D341Med (cell line): ENCODE measurements around the gene PPIL6.

ENCODE experiments used
- DNase-seq: peaks from one replicate; pipeline ENCODE4 v3.0.0; 2012; ENCODE audit warnings: low spot score

The PPIL6 gene

DNA sequence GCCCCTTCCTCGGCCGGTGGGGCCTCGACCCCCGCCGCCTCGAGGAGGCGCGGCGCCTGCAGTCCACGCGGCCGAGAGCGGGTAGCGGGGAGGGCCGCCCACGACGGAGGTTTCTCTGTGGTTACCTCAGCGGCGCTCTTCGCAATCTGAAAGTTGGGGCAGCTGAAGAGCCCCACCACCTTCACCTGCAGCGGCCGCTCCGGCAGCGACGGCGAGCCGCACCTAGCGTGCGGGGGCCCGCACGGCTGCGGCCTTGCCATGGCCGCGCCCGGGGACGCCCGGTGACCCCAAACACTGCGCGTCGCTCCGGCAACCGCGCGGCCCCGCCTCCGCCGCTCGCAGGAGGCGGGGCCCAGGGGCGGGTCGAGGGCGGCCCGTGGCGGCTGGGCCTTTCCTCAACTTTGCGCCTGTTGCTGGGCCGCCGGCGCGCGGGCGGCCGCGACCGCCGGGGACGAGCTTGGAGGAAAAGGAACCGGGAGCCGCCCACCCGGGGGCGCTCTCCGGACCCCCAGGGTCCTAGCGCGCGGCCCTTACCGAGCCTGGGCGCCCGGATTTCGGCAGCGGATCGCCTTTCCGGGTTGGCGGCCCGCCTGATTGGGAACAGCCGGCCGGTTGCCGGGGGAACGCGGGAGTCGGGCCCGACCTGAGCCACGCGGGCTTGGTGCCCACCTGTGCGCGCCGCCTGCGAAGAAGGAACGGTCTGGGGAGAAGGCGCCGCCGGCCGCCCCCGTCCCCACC lies at the start of gene PPIL6, which contains the start of gene SMPD2:
Gene PPIL6 (minus strand): TSS at position 298 of the 738 bp plus-strand sequence. CDS start 38 bp downstream, at position 260.
Gene SMPD2 (plus strand): TSS at position 394 of the 738 bp plus-strand sequence. CDS start 398 bp downstream, outside the sequence.
- DNase-seq: peak; percentile 98

DNA sequence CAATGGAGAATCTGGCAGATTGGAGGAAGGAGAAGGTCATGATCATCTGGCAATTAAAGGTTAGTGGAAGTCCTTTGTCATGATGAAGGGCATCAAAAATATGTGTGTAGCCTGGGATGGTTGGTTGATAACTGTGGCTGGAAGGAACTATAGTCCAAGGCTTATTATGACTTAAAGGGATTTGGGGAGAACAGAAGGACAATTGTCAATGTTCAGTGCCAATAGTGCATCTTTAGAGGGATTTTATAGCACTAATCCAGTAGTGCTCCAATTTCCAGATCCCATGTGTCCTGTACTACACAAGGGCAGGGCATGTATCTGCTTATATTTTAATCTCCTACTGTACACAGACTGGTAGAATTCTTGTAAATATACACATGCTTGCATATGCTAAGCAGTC lies 47.6 kb upstream of the PPIL6 start:
- peak; percentile 49 for DNase-seq

DNA sequence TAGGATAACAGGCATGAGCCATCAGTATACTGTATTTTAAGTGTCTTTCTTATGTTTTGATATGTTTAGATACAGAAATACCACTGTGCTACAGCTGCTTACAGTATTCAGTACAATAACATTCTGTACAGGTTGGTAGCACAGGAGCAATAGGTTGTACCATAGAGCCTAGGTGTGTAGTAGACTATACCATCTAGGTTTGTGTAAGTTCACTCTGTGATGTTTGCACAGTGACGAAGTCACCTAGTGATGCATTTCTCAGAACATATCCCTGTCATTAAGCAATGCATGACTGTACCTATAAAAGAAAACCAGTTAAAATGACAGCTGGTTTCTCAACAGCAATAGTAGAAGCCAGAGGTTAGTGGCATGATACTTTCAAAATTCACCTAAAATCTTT lies 45.6 kb upstream of the PPIL6 start:
- no peak for DNase-seq

DNA sequence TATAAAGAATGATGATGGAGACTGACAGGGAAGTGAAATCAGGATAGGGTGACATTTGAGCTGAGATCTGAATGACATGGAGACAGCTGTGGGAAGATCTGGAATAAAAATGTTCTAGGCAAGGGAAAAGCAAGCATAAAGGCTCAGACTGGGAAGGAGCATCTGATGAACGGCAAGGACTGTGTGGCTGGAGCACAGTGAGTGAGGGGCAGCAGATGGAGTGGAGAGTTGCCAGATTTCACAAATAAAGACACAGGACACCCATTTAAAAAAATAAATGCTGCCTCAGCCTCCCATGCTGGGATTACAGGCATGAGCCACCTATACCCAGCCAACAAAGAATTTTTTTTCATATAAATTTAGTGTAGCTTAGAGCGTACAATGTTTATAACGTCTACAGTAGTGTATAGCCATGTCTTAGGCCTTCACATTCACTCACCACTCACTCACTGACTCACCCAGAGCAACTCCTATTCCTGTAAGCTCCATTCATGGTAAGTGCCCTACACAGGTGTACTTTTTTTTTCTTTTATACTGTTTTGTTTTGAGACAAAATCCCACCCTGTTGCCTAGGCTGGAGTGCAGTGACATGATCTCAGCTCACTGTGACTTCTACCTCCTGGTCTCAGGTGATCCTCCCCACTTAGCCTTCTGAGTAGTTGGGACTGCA lies 45.0 kb upstream of the PPIL6 start:
- no peak for DNase-seq

DNA sequence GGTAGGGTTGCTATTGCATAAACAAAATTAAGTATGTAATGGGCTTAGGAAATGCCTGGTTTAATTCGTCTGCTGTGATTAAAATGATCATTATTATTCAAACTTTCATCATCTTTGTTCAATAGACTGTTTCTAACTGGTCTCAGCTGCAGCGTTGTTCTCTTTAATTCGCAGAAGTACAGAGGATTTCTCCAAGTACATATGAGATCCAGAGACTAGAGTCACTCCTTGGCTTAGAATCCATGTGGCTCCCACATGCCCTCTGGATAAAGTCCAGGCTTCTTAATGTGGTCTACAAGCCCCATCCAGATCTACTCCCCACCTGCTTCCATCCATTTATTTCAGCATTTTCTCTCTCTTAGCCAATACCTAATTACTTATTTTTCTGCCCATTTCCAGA lies 43.7 kb upstream of the PPIL6 start:
- DNase-seq: no peak

DNA sequence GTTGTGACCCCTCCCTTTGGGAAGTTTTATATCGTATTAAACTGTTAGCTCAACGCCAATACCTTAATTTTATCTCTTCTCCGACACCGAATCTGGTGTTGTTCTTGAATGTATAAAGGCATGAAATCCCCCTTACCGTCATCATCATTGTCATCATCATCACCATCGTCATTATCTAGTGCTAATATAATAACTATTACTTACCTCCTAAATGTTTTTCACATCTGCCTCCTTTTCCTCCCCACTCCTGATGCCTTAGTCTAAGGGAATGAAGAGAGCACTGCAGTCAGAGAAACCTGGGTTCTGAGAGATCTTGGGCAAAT lies 43.3 kb upstream of the PPIL6 start:
- no peak for DNase-seq

DNA sequence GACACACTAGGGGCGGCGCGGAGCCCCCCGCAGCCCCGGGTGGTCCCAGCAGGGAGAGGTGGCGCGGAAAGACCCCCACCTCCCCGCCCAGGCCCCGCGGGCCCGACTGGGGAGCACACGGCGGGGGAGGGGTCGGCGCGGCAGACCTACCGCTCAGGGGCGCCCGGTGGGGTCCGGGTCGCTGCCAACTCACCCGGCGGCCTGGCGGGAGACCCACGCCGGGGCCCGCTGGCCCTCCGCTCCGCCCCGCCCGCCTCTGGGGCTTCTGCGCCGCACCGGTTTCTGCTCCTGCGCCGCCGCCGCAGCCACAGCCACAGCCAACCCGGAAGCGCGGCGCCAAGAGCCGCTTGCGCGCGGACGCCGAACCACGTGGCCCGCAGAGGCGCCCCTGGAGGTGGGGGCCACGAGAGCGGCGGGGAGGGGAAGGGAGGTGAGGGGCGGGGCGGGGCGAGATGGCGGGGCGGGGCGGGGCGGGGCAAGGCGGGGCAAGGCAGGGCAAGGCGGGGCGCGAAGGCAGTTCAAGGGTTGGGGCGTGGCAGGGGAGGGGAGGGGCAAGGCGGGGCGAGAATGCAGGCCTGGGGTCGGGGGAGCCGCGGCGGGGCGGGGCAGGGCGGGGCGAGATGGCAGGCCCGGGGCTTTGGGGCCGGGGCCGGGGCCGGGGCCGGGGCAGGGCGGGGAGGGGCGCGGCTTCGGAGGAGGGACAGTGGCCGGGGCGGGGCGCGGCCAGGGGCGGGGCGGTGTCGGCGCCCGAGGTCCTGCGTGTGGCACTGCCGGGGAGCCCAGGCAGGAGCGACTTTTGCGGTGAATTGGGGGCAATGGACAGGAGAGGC lies 42.7 kb upstream of the PPIL6 start, which contains the start of gene ZBTB24:
Gene ZBTB24 (minus strand): TSS at position 315 of the 830 bp plus-strand sequence. CDS start 1,193 bp downstream, outside the sequence.
- DNase-seq: peak; percentile 97

DNA sequence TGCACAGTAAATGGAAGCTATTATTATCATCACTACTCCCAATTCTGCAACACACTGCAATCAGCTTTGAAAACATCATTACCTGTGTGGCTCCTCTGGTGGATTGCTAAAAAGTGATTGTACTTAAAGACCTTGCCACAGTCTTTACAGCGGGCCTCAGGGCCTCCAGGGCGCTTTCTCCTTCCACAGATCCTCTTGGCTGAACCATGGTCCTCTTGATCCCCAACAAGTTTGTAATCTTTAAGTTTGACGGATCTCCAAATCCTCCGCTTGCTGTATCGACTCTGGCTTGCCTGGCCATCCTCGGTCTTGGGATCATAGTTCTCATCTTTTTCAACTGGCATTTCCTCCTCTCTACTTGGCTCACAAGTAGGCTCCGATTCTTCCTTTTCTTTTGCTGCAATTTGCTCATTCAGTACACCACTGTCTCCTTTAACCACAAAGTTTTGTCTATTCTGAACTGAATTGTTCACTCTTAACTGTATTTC lies 40.6 kb upstream of the PPIL6 start:
- DNase-seq: no peak

DNA sequence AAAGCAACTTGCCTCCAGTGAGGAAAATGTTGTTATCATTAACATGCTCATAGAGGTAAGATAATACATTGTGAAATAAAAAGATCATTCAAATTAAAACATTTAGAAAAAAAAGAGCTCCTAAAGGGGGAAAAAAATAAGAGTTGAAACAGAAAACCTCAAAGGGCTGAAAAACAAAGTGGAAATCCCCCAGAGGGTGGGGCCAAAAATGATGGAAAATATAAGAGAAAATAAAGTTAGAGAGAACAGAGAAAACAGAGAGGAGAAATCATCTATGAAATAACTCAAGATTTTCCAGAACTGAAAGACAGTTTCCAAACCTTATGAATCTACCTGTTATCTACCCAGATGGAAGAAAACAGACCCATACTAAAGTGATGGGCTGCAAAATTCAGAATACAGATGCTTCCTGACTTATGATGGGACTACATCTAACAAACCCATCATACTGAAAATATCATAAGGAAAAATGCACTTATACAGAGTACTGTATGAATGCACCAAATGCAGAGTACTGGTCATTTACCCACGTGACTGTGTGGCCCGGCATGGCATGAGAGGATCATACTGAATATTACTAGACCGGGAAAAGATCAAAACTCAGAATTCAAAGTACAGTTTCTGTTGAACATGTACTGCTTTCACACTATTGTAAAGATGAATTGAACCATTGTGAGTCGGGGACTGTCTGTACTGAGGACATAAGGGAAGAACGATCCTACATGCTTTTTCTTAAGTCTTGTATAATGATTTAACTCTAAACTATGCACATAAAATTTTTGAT lies 38.6 kb upstream of the PPIL6 start:
- no peak for DNase-seq

DNA sequence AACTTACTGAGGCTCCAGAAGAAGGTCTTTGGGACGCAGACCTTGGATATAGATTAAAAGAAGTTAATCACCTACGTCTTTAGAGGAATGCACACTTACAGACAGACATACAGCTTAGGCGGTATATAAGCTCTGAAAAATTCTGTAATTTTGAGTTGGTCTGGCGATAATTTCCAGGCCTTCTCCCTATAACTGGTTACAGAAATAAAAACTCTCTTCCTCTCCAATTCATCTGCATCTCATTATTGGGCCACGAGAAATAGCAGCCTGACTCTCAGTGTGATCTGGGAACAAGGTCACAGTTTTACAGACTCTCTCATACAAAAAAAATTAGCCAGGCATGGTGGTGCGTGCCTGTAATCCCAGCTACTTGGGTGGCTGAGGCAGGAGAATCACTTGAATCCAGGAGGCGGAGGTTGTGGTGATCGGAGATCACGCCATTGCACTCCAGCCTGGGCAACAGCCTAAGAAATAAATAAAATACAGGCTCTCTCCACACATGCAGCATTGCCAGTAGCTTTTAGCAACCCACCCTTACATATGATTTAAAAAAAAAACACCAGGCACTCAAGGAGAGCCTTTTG lies 37.9 kb upstream of the PPIL6 start:
- no peak for DNase-seq

DNA sequence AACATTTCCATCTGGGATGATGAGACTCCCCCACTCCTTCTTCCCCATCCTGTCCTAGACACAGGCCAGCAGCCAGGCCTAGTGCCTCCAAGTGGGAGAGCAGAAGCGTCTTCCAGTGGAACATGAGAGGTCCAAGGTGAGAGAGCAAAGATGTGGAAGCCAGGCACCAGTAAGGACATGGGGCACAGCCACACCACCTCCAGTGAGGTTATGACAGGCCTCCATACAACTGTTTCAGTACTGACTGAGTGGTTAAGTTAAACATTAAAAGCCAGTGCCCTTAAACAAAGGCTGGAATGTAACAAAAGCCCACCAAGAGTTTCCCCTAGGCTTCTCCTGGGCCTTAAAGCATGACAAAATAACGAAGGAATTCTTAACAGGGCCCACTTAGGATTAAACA lies 37.3 kb upstream of the PPIL6 start:
- DNase-seq: no peak

DNA sequence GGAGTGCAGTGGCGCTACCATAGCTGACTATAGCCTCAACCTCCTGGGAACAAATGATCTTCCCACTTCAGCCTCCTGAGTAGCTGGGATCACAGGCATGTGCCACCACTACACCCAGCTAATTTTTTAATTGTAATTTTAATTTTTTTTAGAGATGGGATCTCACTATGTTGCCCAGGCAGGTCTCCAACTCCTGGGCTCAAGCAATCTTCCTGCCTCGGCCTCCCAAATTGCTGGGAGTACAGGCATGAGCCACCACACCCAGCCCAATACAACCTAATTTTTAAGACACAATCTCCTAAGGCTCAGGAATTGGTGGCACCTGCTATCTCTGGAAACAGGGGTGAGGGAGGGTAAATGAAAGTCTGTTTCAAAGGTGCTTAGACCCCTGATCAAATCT lies 36.8 kb upstream of the PPIL6 start:
- no peak for DNase-seq

DNA sequence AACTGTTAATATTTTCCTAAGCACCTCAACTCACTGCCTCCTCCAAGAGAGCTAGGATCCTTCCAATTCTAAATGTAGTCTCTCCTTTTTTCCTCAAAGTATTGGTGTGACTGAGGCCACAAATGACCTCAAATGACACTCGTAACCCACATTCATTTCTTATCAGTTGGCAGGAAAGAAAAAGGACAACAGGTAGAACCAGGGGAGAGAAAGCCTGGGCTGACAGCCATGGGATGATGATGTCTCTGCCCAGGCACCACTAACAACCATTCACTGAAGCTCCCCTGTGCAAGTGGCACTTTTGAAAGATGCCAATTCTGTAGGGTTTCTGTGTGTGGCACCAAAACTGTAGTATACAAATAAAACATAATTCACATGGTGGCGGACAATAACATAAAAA lies 35.2 kb upstream of the PPIL6 start:
- no peak for DNase-seq

DNA sequence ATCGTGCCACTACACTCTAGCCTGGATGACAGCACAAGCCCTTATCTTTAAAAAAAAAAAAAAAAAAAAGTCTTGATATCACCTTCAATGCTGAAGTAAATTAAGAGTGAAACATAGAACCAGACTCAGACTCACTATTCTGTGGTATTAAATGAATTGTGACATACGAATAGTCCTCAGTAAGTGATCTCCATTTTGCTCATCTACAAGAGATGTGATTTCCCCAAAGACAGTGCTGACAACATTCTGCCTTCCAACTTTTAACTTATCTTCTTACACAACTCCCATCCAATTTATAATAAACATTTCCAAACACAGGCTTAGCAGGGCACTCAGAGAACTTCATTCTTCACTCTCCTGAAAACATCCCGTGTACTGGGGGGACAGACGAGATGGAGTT lies 34.6 kb upstream of the PPIL6 start:
- DNase-seq: no peak

DNA sequence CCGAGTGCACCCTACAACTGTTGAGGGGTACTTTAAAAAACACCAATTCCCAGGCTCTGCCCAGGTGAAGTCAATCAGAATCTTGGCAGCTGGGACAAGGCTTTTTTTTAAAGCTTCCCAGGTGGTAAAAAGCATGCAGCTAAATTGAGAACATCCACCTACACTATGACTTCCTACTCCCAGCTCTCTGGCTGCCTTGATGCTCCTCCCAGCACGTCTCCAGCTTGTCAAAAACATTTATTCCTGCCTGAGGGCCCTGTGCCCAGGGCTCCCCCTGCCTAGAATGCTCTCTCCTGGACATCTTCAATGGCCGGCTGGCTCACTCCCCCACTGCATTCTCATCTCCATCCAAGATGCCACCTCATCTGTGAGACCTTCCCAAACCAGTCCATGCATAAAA lies 32.7 kb upstream of the PPIL6 start:
- DNase-seq: no peak

DNA sequence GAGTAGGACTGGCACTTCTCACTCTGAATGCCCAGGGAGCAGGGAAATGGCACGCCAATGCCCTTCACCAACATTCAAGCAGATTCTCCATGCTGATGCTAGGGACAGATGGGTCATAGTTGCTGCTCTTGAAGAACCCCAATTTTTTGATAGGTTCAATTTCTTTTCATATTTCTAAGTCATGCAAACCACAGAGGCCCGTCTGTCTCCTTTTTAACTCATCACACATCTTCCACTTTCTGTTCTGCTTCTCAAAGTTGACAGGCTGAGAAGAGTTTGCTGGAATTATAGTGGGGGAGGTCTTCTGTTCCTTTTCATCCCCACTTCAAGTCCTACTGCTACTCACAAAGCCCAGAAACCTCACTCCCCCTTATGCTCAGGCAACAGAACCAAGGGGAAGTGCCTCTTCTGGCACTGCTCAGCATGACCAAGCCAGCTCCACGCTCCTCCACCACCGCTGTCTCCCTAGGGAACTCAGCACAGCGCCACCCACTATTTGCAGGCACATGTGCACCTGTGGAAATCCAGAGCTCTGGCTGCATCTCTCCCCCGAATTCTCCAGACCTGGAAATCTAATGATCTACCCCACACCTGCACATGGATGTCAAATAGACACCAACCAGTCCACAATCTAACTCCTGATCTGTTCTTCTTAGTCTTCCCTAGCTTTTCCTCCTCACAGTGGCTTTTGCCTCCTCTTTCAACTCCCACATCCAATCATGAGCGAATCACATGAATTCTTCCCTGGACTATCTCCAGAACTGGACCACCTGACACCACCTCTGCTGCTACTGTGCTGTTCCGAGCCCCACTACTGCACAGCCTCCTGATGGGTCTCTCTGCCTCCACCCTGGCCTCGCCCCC lies 31.9 kb upstream of the PPIL6 start:
- DNase-seq: no peak

DNA sequence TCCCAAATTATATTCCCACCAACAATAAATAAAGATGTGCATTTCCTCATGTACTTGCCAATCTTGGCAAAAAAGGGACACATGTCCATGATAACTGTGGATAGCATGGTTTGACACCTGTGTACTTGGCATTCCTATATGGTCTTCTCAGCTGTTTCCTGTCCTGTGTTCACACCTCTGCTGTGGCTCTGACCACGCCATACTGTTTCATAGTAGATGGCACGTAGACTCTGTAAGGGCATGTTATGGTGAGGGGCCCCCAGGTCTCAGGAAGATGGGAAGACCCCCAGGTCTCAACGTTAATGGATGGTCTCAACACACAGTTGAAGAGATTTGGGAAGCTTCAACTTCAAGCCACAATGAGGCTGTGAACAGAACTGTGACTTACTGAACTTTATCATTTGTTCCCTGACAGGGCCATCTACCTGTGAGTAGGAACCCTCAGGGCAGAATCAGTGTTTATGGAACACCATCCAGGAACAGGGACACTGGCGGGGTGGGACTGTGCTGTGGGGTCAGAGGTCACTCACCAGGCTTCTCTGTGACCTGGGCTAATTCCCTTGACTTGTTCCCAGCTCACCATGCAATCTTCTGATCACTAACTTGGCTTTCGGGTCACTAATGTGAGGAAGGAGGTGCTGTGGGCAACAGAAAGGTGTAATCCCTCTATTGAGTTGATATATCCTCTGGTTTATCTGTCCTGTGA lies 30.8 kb upstream of the PPIL6 start:
- DNase-seq: no peak

DNA sequence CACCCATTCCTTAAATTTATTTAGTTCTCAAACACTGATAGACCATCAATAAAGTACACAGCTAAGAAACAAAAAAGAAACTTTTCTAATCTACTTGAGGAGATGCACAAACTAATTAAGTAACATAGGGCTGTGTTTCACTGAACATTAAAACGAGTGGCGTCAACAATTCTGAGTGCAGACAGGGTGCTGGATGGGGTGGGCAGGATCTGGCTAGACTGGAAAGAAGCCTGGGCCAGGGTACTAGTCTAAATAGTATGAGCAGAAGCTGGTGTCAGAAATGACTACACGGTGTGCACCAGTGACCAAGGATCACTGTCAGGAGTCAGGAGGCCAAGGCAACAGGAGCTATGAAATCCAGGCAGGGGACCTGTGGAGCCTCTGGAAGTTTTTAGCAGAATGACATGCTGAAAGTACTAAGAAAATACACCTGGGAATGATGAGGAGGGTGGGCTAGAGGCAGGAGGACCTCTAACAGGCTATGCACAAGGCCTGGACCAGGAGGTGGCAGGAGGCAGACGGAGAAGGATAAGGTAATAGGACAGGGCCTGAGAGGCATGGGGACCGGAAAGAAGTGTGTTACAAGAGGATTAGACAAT lies 29.3 kb upstream of the PPIL6 start:
- DNase-seq: no peak

DNA sequence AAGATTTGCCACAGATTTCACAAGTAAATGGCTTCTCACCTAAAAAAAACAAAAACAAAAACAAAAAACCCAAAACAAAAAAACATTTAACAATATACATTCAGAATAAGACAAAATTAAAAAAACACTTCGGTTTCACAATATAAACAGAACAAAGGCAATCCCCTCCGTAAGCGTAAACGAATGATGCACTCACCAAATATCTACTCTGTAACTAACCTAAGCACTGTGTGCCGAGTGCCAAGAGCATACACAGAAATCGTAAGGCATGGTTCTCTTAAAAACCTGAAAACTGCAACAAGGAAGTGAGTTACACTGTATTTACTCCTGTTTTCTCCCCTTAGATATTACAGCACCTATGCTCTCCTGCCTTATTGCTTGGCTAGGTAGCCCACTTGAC lies 27.3 kb upstream of the PPIL6 start:
- no peak for DNase-seq
